ENCODE results near the gene VGLL4.

Gene VGLL4

GRCh38 chr3:11563159-11563864 is 80.4 kb downstream of the VGLL4 start:
- no peak for DNase-seq

GRCh38 chr3:11562277-11562881 is 81.3 kb downstream of the VGLL4 start:
- DNase-seq, result no peak

DNA sequence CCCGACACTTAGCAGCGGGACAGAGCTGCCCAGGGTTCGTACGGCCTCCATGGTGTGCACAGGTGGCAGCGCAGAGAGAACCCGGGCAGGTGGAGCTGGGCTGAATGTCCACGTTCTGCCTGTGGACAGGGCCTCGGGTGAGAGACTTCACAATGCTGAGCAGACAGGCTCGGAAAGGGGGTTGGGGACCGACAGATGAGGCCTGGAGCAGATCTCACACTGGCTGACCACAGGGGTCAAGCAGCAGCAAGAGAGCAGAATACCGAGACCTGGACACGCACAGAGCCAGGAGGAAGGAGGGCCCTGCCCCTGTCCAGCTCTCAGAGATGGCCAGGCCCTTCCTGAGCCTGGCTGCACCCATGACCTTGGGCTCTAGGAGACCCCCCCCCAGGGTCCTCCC is 83.0 kb downstream of the VGLL4 start:
- no peak for DNase-seq

GRCh38 chr3:11559816-11560633 is 83.7 kb downstream of the VGLL4 start:
- DNase-seq, result no peak

GRCh38 chr3:11558918-11559815 is 84.5 kb downstream of the VGLL4 start:
- DNase-seq, result no peak

DNA sequence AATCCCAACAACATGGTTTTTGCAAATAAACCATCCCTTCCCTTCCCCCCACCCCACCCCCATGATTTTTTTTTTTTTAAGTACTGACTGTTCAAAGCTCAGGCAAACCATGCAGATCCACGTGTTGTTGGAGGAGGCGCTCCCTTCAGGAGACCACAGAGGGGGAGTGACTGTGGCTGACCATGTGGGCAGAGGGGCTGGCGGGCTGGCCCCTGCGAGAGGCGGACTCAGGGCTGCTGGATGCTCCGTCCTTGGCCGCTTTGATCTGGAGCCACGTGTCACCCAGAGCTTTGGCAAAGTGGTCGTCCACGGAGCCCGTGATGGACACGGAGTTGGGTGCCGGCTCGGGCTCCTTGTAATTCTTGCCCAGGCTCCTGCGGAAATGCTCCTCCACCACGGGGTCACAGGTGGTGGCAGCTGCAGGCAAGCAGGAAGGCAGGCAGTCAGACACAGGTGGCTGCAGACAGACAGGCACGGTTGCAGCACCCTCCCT is 85.3 kb downstream of the VGLL4 start:
- DNase-seq, result no peak

DNA sequence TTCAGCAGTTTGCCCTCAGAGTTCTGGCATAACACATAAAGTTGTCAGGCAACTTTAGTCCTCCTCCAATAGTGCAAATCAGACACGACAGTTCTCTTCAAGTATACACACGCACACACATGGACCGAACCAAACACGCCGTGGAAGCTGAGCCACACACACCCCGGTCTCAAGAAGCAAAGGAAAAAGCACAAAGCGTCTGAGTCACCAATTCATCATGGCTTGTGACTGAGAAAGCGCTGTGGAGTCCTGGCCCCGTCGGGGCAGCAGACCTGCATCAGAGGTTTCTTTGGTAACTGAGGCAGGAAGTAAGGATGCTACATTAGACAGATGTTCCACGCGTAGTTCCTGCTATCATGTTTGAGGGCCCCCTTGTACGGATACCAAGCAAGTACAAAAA is 85.7 kb downstream of the VGLL4 start:
- DNase-seq, result no peak

GRCh38 chr3:11556851-11557644 is 86.7 kb downstream of the VGLL4 start:
- DNase-seq, result no peak

- DNase-seq, result no peak
These were observed 87.7 kb downstream of the VGLL4 start for GRCh38 chr3:11555881-11556633.

DNA sequence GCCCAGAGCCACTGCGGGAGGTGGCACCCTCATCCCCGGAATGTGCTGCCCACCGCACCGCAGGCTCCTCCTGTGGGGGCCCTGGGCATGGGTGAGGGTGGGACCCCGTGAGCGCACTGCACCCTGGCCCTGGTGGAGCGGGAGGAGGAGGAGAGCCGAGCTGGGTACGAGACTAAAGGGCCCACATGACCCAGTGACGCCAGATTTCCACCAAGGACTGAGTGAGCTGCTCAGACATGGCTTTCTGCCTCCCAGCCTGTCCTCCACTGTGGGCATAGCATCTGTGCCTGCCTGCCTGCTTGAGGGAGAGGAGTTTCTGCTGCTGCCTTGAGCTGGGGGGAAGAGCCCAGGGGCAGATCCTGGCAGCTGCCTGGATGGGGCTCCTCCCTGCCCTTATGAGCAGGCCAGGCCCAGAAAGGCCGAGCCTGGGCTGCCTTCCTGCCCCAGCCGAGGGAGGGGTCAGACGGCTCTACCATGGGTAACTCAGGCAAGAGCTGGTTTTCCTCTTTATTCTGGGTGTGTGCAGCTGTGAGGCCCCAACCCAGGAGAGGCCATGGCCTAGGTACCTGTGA is 88.4 kb downstream of the VGLL4 start:
- DNase-seq, result no peak

GRCh38 chr3:11554666-11555065 is 89.0 kb downstream of the VGLL4 start:
- DNase-seq, result no peak

GRCh38 chr3:11554236-11554610 is 89.5 kb downstream of the VGLL4 start:
- no peak for DNase-seq

- DNase-seq, result no peak
These were observed 90.1 kb downstream of the VGLL4 start for GRCh38 chr3:11553436-11554235.

DNA sequence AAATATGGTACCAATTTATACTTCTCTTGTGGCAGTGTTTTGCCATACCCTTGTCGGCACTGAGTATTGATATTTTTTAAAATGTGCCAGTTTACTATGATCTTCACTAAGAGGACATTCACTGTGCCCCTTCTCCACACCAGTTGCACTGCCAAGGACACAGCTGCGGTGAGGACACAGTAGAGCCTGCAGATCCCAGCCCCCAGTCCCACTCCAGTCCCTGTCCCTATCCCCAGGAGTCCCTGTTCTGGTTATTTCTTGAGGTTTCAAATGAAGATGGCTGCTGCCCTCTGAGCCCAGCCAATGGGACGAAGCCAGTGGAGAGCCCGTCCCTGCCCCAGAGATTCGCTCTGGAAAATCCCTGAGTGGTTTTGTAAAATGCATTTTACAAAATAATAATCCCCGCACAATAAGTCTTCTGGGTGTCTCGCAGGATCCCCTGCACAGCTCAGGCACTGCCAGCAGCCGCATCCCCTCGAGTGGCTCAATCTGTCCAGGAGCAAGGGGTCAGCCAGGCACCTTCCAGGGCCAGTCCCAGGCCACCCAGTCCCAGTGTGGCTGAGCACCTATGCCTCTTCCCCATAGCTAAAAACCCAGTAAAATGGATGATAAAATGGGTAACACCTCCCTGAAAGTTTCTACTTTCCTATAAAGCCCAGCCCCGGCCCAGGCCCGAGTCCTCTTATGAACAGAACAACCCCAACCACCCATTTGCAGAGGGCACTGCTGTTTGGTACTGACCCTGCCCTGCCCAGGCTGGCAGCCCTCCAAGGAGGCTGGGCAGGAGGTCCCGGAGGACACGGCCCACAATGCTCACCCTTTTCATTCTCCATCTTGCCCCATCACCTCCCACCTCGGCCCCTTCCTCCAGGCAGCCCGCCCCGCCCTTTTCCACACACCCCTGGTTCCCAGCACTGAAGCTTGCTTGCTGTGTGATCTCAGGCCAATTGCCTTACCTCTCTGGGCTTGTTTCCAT is 91.1 kb downstream of the VGLL4 start:
- no peak for DNase-seq

DNA sequence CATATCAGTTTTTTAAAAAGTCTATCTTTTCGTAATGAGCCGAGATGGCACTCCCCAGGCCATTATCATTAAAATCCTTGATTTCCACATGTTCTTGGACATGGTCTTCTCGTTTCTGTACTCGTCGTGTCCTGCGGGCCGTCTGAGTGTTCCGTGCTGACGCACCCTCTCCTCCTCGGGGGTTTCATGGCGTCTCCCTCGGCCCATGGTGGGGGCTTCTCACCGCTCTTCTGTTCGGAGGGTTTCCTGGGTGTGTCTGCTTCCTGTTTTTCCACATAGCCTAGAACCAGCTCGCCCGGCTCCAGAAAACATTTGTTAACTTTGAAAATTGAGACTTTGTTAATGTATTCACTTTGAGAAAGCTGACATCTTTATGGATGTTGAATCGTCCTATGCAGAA is 92.7 kb downstream of the VGLL4 start:
- DNase-seq, result no peak

- no peak for DNase-seq
These were observed 94.1 kb downstream of the VGLL4 start for GRCh38 chr3:11549580-11550140.

- DNase-seq, result no peak
These were observed 95.0 kb downstream of the VGLL4 start for GRCh38 chr3:11548721-11549131.

DNA sequence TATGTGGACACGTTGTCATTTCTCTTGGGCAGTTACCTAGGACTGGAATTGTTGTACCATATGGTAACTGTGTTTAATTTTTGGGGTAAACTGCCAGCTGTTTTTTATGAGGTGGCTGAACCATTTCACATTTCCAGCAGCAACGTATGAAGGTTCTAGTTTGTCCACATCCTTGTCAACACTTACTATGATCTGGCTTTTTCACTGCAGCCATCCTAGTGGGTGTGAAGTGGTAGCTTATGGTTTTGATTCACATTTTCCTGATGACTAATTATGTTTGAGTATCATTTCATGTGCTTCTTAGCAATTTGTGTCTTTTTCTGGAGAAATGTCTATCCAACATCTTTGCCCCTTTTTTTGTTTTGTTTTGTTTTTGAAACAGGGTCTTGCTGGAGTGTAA is 96.2 kb downstream of the VGLL4 start:
- no peak for DNase-seq
